Glutamatergic neuron (in vitro differentiated cells): Measurements from ENCODE around the gene CTNNA2. TPM values are rescaled to one million over a fixed set of nuclear protein-coding genes. Genes with fewer than 3 reads are reported as not detected.
"Not testable (repeated sequence)": the region's sequence is repeated elsewhere in the genome, so short reads cannot be mapped to it uniquely, and the experiment has no call there.

Experiments used
- DNase-seq: peaks from one replicate; pipeline ENCODE4 v3.0.0; 2022
- H3K27ac Mint-ChIP-seq: one replicate; pipeline ENCODE4 v1.8.0; 2020; ENCODE audit warnings: mild to moderate bottlenecking, mixed read lengths, inconsistent platforms; ENCODE audit not compliant: unreplicated experiment
- H3K27me3 Mint-ChIP-seq: one replicate; pipeline ENCODE4 v1.8.0; 2020; ENCODE audit warnings: mild to moderate bottlenecking, moderate library complexity, mixed read lengths, inconsistent platforms; ENCODE audit not compliant: unreplicated experiment
- H3K36me3 Mint-ChIP-seq: one replicate; pipeline ENCODE4 v1.8.0; 2020; ENCODE audit warnings: mild to moderate bottlenecking, mixed read lengths, inconsistent platforms; ENCODE audit not compliant: unreplicated experiment
- H3K4me1 Mint-ChIP-seq: one replicate; pipeline ENCODE4 v1.8.0; 2020; ENCODE audit warnings: mild to moderate bottlenecking, low read depth, mixed read lengths, inconsistent platforms; ENCODE audit not compliant: unreplicated experiment
- H3K4me3 Mint-ChIP-seq: one replicate; pipeline ENCODE4 v1.8.0; 2020; ENCODE audit warnings: mild to moderate bottlenecking, mixed read lengths, inconsistent platforms; ENCODE audit not compliant: unreplicated experiment
- H3K9me3 Mint-ChIP-seq: one replicate; pipeline ENCODE4 v1.8.0; 2020; ENCODE audit warnings: mild to moderate bottlenecking, moderate library complexity, mixed read lengths, inconsistent platforms; ENCODE audit not compliant: unreplicated experiment
- CTCF ChIP-seq: fragments of 200-600 bp; sonication (generic); IDR thresholded peaks from one replicate; pipeline ENCODE4 v1.5.0; 2021; ENCODE audit not compliant: partially characterized antibody, unreplicated experiment
- total RNA-seq: library from RNA; stranded (reverse); fragmentation: NEBNext Ultra II Directional; extraction: Animal tissue kit (Norgen Biotek cat#: 25700); gene quantifications from one replicate; pipeline ENCODE4 v1.2.1, GENCODE V29; 2021; ENCODE audit not compliant: unreplicated experiment

Gene CTNNA2
- total RNA-seq, 1 donor from 2014 or later, result 76.2 TPM

GRCh38 chr2:80030135-80030534, 517.3 kb downstream of the CTNNA2 start:
- no peak overlapping the region for H3K4me3 Mint-ChIP-seq
- H3K9me3 Mint-ChIP-seq, result no peaks in the 10 kb centered on the region
- no peaks in the 10 kb centered on the region for H3K27me3 Mint-ChIP-seq
- no peak for DNase-seq
- H3K4me1 Mint-ChIP-seq, result no peaks in the 10 kb centered on the region
- H3K27ac Mint-ChIP-seq, result no peak overlapping the region
- H3K36me3 Mint-ChIP-seq, result no peaks in the 10 kb centered on the region
- no peak for TF ChIP-seq CTCF

GRCh38 chr2:80032684-80033083, 519.8 kb downstream of the CTNNA2 start:
- H3K27me3 Mint-ChIP-seq, H3K4me3 Mint-ChIP-seq, H3K9me3 Mint-ChIP-seq, H3K4me1 Mint-ChIP-seq, DNase-seq, H3K36me3 Mint-ChIP-seq, H3K27ac Mint-ChIP-seq: not testable (repeated sequence)

DNA sequence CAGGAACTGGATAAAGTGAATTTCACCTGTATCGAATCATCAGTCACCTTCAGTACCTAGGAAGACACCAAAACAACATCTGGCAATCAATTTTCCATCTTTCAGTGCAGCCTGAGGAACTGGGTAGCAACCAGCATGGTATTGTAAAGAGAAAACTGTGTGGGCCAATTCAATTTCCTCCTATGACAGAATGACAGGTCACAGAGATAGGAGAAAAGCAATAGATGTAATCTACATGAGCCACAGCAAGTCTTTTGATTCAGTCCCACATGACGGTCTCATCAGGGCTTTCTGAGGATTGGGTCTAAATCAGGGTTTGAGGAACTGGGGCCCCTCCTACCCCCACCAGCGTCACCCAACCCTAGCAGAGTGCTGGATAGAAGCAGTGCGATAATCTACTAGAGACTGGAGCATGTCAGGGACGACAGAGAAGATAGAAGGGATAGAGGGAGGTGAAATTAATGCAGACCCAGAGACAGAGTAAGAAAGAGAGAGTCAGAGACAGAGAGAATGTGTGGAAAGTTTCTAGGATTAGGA, 523.0 kb downstream of the CTNNA2 start:
- H3K9me3 Mint-ChIP-seq, result no peaks in the 10 kb centered on the region
- no peak overlapping the region for H3K4me3 Mint-ChIP-seq
- H3K36me3 Mint-ChIP-seq, result no peaks in the 10 kb centered on the region
- no peaks in the 10 kb centered on the region for H3K4me1 Mint-ChIP-seq
- DNase-seq, result no peak
- no peak overlapping the region for H3K27ac Mint-ChIP-seq
- peaks cover 4% of the 10 kb centered on the region for H3K27me3 Mint-ChIP-seq
- no peak for TF ChIP-seq CTCF

- peaks cover 4% of the 10 kb centered on the region for H3K27me3 Mint-ChIP-seq
- no peaks in the 10 kb centered on the region for H3K4me1 Mint-ChIP-seq
- DNase-seq, result no peak
- TF ChIP-seq CTCF, result no peak
- no peaks in the 10 kb centered on the region for H3K36me3 Mint-ChIP-seq
- H3K4me3 Mint-ChIP-seq, result no peak overlapping the region
- no peak overlapping the region for H3K27ac Mint-ChIP-seq
- H3K9me3 Mint-ChIP-seq, result no peaks in the 10 kb centered on the region
Measured at GRCh38 chr2:80037310-80037709, 524.5 kb downstream of the CTNNA2 start.

GRCh38 chr2:80040226-80040625, 527.4 kb downstream of the CTNNA2 start:
- H3K36me3 Mint-ChIP-seq, result no peaks in the 10 kb centered on the region
- H3K9me3 Mint-ChIP-seq, result no peaks in the 10 kb centered on the region
- no peak for DNase-seq
- no peaks in the 10 kb centered on the region for H3K4me1 Mint-ChIP-seq
- TF ChIP-seq CTCF, result no peak
- no peak overlapping the region for H3K27ac Mint-ChIP-seq
- H3K4me3 Mint-ChIP-seq, result no peak overlapping the region
- H3K27me3 Mint-ChIP-seq, result peaks cover 6% of the 10 kb centered on the region
